Measurements from ENCODE around the gene VKORC1L1.
"Not testable (repeated sequence)": the region's sequence is repeated elsewhere in the genome, so short reads cannot be mapped to it uniquely, and the experiment has no call there.

VKORC1L1 gene

DNA sequence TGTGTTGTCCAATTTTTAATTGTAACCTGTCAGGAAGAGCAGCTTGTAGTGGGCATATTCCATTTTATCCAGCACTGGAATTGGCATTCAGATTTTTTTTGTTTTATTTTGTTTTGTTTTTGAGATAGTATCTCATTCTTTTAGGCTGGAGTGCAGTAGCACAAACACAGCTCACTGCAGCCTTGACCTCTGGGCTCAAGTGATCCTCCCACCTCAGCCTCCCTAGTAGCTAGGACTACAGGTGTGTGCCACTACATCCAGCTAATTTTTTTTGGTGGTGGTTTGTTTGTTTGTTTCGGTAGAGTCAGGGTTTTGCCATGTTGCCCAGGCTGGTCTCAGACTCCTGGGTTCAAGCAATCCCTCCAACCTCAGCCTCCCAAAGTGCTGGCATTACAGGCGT is 64.4 kb downstream of the VKORC1L1 start:
- in situ Hi-C loops (cut with HindIII; ENCODE audit: low sequenced_read_pairs): no loop called here

DNA sequence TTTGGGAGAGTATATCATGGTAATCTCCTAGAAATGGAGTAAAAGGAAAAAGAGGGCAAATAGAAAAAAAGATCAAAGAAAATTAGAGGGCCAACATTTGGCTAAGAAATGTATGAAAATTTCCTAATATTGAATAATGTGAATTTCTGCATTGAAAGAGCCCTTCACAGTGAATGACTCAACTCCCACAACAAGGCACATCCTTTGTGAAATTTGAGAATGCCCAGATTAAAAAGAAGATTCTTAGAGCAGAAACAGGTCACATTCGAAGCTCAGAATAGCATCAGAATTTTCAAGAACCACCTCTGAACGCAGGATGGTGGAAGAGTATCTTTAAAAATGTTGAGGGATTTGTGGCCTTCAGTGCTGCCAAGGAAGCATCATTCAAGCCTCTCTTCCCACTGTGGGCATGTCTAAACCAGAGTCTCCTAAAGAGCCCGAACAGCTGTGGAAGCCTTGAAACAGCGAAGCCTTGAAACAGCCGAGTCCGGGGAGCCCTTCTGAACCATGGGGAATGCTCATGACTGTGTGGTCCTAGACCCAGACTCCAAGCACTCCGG is 65.5 kb downstream of the VKORC1L1 start:
- in situ Hi-C loops (cut with HindIII; ENCODE audit: low sequenced_read_pairs): no loop called here

DNA sequence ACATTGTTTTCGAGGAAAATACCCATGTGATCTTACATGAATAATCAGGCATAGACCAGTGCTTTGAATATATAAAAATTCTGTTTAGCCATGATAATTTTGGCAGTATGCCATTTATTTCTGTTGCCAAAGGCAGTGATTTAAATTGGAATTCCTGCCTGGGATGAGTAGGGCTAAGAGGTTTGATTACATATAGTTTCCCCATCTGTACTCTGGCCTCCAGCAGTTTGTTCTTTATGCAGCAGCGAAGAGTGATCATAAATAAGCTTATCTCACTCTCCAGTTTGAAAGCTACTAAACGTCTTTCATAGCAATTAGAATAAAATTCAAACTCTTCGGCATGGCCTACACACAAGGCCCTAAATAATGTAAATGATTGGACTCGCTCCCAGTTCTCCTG is 72.9 kb downstream of the VKORC1L1 start:
- in situ Hi-C loops (cut with HindIII; ENCODE audit: low sequenced_read_pairs): not testable (repeated sequence)

DNA sequence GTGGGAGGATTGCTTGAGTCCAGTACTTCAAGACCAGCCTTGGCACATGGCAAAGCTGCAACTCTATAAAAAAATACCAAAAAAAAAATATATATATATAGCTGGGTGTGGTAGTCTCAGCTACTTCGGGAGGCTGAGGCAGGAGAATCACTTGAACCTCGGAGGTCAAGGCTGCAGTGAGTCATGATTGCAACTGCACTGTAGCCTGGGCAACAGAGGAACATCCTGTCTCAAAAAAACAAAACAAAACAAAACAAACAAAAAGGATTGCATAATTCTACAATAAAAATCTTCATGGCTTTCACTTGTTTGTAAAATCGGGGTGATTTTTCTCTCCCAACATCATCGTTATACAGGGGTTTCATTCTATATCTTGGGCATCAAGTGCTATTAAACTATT is 74.0 kb downstream of the VKORC1L1 start:
- in situ Hi-C loops (cut with HindIII; ENCODE audit: low sequenced_read_pairs): no loop called here

DNA sequence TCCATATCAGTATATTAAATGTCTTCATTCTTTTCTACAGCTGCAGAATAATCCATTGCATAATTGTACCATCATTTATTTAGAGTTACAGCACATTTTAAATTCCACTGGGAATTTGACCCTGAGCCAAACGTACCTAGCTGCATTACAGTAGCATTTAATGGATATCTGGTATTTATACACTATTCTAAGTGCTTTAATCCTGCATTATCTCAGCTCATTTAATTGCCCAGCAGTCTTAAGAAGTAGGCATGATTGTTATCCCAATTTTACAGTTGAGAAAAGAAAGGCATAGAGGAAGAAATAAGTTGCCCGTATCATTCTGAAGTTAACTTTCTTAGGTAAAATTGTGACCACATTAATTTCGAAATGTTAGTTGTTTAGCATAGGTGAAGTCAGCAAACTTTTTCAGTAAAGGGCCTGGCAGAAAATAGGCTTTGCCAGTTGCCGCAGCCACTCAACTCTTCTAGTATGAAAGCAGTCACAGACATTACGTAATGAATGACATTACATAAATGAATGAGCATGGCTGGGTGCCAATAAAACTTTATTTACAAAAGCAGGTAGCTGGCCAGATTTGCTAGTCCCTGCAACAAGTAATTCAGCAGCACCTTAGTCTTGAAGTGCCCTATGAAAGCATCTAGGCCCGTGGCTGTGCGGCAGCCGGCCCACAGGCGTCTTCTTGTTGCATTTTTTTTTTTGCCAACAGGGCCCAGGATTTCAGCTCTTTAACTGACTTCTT is 79.1 kb downstream of the VKORC1L1 start:
- in situ Hi-C loops (cut with HindIII; ENCODE audit: low sequenced_read_pairs): no loop called here

DNA sequence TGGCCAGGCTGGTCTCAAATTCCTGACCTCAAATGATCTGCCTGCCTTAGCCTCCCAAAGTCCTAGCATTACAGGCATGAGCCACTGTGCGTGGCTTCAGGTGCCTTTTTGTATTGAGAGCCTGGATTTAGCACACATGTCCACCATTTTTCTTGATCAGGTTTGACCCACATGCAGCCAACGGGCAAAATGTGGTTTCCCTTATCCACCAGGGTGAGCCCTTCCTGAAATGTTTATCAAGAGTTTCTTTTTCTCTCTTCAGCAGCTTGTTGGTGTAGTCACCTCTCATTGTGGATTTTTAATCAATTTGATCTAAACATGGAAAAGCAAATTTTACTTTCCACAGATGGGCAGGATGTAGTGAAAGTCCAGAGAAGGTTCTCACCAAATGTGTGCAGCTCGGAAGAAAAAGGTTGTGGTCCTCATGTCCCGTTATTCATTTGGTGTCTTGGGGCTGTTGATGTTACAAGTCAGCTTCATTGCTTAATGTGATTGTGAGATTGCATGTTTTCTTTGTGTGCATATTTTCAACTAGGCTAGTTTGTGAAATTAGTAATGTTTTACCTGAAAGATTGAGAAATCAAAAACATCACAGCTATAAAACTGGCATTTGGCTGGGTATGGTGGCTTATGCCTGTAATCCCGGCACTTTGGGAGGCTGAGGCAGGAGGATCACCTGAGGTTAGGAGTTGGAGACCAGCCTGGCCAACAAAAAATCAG is 80.3 kb downstream of the VKORC1L1 start:
- in situ Hi-C loops (cut with HindIII; ENCODE audit: low sequenced_read_pairs): no loop called here

DNA sequence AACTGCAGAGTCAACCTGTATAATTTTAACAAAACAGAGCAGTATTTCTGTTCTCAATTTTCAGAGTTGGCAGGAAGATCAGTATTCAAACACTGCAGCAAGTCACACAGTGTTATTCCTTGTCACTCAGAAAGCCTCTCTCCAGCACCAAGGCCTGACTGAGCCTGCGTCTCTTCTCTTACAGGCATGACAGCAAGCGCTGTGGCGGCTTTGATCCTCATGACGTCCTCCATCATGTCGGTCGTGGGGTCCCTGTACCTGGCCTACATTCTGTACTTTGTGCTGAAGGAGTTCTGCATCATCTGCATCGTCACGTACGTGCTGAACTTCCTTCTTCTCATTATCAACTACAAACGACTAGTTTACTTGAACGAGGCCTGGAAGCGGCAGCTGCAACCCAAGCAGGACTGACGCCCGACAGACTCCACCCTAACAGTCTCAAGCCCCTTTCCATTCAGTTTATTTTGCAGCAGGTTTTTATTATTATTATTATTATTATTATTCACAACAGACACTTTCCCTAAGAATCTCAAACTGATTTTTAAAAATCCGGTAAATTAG is 81.1 kb downstream of the VKORC1L1 start:
- in situ Hi-C loops (cut with HindIII; ENCODE audit: low sequenced_read_pairs): no loop called here

DNA sequence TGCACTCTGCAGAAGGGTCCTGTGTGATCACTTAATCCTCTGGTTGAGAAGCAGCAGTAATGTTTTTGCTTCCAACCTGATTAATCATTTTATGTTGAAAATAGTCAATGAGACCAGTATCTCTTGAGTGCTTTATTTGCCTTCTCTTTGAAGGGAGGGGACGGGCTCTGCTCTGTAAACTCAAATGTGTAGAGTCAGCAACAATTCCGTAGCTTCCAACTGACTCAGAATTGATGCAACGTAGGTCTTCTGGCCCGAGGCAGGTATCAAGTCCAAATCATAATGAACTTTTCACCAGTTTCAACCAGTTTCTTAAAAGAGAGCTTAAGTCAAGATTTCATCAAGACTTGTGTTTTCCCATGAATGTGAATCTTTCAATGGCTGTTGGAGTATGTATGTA is 82.8 kb downstream of the VKORC1L1 start:
- in situ Hi-C loops (cut with HindIII; ENCODE audit: low sequenced_read_pairs): no loop called here

DNA sequence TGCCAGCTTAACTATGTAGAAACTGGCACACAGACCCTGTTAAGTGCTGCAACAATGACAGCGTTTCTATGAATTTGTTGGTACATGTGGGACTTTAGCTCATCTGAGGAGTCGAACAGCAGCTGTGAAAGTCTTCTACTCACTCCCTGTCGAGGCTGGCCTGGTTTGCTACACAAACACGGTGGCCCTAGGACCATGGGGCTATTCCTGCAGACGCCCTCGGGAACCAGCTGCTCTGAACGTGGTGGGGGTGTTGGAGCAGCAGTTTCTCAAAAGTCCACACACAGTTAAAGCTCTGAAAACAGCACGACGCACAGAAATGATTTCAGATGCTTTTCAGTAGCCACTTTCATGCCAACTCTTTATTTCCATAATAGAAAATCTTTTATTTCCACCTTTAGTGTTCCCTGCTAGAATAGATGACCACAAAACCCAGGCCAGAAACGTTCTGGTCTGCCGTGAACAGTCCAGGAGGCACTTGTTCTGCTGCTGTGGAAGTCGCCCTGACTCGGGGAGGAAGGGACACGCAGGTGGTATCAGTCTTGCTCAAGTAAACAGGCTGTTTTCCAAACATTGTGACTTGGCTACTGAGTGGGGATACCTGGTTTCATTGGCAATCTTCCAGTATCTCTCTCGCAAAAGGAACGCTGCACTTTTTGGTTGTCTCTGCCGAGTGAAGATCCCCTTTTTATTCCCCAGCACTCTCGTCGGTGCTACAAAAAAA is 87.6 kb downstream of the VKORC1L1 start:
- in situ Hi-C loops (cut with HindIII; ENCODE audit: low sequenced_read_pairs): no loop called here

DNA sequence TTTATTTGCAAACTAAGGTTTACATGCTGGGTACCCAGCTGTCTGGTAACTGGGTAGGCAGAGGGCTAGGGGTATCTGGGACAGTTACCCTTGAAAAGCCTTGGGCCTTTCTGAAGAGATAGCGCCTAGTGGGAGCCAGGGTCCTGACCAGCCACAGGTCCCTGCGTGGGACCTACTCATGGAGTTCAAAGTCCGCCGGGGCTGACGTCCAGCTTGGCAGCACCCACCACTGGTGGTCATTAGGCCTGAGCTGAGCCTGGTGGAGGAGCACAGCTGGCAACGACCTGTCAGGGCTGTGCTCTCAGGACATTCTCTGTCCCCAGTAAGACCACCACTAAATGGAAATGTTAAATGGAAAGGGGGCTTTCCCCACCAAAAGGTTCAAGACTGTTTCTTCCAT is 89.2 kb downstream of the VKORC1L1 start:
- in situ Hi-C loops (cut with HindIII; ENCODE audit: low sequenced_read_pairs): no loop called here

DNA sequence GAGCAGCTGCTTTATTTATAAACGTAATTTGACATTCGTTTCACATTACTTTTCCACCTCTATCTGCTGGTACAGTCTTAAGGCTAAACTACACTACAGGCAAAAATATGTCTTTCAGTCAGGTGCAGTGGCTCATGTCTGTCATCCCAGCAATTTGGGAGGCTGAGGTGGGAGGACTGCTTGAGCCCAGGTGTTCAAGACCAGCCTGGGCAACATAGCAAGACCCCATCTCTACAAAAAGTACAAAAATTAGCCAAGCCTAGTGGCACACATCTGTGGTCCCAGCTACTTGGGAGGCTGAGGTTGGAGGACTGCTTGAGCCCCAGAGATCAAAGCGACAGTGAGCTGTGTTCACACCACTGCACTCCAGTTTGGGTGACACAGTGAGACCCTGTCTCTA is 91.8 kb downstream of the VKORC1L1 start:
- in situ Hi-C loops (cut with HindIII; ENCODE audit: low sequenced_read_pairs): not testable (repeated sequence)

DNA sequence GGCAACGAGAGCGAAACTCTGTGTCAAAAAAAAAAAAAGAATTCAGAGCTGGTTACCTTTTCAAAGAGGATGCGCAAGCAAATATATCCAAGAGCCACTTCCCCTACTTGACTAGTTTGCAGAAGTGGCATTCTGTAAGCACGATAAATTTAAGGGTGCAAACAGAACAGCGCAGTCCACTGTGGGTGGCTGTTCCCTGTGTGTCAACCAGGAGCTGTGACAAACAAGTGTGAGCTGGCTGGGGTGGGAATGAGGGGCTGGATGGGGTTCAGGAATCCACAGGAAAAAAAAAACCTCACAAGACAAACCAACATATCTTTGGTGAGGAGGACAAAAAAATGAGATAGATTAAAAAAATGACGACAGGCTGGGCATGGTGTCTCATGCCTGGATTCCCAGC is 93.3 kb downstream of the VKORC1L1 start:
- in situ Hi-C loops (cut with HindIII; ENCODE audit: low sequenced_read_pairs): no loop called here

DNA sequence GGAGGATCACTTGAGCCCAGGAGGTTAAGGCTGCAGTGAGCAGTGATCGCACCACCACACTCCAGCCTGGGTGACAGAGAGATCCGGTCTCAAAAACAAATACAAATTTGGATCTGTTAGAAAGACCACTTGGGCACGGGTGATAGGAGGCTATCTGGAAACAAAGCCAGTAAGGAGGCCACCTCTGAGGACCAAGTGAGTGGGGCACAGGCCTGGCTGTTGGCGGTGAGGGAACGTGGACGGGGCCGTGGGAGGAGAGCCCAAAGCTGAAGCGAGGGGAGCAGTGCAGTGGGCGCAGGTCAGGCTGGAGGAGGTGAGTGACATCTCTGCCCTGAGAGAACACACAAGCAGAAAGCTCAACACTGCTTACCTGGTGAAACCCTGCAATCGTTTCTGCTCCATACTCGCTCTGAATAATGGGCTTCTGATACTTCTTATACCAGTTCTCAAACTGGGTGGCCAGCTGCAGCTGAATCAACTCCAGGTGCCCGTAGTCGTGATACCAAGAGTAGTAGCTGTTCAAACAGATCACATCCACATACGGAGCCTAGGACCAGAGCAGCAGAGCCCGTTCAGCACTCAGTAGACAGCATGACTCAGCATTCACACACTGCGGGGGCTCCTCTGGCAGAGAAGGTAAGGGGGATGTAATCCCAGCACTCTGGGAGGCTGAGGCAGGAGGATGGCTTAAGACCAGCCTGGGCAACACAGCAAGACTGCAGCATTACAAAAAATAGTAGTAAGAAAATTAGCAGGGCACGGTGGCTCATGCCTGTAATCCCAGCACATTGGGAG is 94.7 kb downstream of the VKORC1L1 start:
- in situ Hi-C loops (cut with HindIII; ENCODE audit: low sequenced_read_pairs): no loop called here

DNA sequence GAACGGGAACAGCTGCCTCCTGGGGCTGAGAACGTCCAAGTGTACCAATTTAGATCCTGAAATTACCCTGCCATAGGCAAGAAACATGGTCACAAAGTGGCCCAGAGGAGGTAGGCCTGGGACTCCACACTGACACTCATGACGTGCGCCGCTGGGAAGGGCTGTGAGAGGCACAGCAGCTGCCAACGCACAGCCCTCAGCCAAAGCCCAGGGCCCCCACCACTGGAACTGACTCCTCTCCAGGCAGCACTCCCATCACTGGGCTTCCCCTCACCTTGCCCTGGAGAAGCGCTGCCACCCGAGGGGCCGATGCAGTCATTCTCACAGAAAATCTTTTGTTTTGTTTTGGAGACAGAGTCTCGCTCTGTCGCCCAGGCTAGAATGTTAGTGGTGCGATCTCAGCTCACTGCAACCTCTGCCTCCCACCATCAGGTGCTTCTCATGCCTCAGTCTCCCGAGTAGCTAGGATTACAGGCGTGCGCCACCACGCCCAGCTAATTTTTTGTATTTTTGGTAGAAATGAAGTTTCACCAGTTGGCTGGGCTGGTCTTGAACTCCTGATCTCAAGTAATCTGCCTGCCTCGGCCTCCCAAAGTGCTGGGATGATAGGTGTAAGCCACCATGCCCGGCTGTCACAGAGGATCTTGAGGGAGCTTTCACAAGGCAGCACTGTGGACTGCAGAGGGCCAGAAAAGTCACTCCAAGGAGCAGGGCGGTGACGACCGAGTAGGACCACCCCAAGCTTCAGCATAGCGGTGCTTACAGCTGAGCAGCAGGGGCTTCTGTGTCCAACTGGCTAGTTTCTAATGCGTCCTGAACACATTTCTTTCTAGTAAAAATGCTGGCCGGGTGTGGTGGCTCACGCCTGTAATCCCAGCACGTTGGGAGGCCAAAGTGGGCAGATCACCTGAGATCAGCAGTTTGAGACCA is 95.6 kb downstream of the VKORC1L1 start:
- in situ Hi-C loops (cut with HindIII; ENCODE audit: low sequenced_read_pairs): no loop called here

DNA sequence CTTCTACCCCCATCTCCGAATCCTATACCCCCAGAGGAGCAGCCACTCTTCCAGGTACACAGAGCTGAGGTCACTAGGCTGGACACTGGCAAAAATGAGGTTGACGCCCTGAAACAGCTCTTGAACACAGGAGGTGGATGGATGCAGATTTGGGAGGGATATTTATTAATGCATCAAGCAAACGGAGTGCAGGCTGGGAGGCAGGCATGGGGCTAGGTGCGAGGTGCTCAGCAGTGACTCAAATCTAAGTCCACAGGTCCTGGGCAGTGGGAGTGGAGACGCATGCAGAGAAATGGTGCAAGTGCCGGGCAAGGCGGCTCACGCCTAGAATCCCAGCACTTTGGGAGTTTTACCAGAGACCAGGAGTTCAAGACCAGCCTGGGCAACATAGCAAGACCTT is 98.1 kb downstream of the VKORC1L1 start:
- in situ Hi-C loops (cut with HindIII; ENCODE audit: low sequenced_read_pairs): no loop called here

DNA sequence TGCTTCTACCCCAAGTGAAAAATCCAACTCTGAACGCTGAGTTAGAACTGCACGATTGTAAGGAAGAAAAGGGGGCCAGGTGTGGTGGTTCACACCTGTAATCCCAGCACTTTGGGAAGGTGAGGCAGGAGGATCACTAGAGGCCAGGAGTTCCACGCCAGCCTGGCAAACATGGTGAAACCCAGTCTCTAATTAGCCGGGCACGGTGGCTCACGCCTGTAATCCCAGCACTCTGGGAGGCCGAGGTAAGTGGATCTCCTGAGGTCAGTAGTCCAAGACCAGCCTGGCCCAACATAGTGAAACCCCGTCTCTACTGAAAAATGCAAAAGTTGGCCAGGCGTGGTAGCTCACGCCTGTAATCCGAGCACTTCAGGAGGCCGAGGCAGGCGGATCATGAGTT is 100.1 kb downstream of the VKORC1L1 start:
- in situ Hi-C loops (cut with HindIII; ENCODE audit: low sequenced_read_pairs): no loop called here

DNA sequence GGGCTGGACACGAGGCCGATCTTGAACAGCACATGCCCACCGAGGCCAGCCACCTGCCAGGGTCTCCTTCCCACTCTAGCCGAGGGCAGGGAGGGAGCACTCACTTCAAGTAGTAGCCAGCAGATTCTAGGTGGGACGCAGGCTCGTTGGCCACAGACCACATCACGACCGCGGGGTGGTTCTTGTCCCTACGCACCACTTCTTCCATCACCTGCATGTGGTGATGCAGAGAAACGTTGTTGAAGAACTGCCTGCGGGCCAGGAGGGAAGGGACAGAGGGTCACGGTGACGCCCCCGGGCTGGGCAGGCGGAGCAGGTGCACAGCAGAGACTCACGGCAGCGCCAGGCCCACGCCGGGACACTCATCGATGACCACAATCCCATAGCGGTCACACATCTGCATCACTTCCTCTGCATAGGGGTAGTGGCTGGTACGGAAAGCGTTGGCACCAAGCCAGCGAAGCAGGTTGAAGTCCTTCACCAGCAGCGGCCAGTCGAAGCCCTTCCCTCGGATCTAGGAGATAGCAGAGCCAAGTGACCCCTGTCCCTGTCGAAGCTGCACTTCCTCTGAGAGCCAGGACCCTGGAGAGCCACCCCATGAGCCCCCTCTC is 101.4 kb downstream of the VKORC1L1 start:
- in situ Hi-C loops (cut with HindIII; ENCODE audit: low sequenced_read_pairs): no loop called here

DNA sequence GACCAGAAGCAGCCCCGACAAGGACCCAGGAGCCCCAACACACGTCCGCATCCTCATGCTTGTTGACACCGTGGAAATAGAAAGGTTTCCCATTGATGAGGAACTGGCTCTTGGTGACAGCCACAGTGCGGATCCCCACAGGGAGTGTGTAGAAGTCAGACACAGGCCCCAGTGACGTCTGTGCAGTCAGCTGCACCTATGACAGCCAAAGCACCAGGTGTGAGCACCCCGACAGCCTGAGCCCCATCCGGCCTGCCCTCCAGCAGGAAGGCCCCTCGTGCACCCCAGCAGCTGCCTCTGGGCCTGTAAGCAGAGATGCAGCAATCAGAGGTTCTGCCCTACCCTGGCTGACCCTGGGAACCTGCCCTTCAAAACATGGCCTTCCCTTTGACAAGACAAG is 102.0 kb downstream of the VKORC1L1 start:
- in situ Hi-C loops (cut with HindIII; ENCODE audit: low sequenced_read_pairs): no loop called here

DNA sequence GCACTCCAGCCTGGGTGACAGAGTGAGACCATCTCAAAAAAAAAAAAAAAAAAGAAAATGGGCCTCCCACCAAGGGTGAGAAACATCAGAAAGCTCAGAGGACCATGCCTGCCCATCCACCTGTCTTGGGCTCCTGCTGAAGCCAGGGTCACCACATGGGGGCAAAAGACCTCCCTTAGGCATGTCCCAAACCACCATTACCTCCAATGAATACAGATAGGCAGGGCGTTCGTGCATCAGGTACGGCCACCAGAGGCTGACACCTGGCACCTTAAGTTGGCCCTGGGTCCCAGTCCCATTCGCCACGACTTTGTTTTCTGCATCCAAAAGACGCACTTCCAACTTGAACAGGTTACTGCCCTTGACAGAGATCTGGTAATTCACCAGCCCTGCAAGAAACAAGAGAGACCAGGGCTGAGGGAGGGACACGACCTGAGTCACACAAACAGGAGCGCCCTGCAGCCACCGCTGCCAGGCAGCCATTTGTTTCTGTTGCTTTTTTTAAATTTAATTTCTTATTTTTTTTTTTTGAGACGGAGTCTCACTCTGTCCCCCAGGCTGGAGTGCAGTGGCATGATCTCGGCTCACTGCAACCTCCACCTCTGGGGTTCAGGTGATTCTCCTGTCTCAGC is 103.1 kb downstream of the VKORC1L1 start:
- in situ Hi-C loops (cut with HindIII; ENCODE audit: low sequenced_read_pairs): no loop called here
